Measurements from ENCODE around the gene UBE2G1. TPM values are rescaled to one million over a fixed set of nuclear protein-coding genes. Genes with fewer than 3 reads are reported as not detected.

UBE2G1 gene
- total and polyA plus RNA-seq, 2 donors from 2014 or later, result 26.7 to 50.9 TPM

DNA sequence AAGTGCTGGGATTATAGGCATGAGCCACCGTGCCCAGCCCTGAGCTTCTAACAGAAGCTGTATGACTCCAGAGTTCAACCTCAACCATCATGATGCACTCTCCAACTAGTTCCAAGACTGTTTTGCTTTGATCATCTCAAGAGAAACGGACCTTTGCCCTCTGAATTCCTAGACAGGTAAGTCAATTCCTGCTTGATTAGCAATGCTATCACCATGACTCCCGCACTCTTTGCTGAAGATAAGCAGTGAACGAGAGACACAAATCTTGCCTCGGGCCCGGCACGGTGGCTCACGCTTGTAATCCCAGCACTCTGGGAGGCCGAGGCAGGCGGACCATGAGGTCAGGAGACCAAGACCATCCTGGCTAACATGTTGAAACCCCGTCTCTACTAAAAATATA is 124.9 kb downstream of the UBE2G1 start:
- no peak overlapping the region for H3K4me3 ChIP-seq (ENCODE audit: low read length in 3 of 3)
- H3K36me3 ChIP-seq (ENCODE audit: control insufficient read depth in 2 of 3, insufficient read depth in 3 of 3, low read length in 3 of 3), result peaks cover 2 to 6% (median 5%) of the 10 kb centered on the region in 3 donors
- TF ChIP-seq, protein P1, sequence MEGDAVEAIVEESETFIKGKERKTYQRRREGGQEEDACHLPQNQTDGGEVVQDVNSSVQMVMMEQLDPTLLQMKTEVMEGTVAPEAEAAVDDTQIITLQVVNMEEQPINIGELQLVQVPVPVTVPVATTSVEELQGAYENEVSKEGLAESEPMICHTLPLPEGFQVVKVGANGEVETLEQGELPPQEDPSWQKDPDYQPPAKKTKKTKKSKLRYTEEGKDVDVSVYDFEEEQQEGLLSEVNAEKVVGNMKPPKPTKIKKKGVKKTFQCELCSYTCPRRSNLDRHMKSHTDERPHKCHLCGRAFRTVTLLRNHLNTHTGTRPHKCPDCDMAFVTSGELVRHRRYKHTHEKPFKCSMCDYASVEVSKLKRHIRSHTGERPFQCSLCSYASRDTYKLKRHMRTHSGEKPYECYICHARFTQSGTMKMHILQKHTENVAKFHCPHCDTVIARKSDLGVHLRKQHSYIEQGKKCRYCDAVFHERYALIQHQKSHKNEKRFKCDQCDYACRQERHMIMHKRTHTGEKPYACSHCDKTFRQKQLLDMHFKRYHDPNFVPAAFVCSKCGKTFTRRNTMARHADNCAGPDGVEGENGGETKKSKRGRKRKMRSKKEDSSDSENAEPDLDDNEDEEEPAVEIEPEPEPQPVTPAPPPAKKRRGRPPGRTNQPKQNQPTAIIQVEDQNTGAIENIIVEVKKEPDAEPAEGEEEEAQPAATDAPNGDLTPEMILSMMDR (IDR thresholded peaks at IDR 0.05; ENCODE audit: borderline replicate concordance, extremely low read depth, insufficient read depth), result no peak
- H3K27ac ChIP-seq (ENCODE audit: low read depth in 2 of 2, low read length in 2 of 2), result no peak overlapping the region
- intact Hi-C loops (cut with DNase I), result no loop called here
- H3K9ac ChIP-seq (ENCODE audit: low read length in 3 of 3), result no peak overlapping the region
- no peaks in the 10 kb centered on the region for H3K4me1 ChIP-seq (ENCODE audit: control insufficient read depth in 2 of 3, insufficient read depth in 2 of 3, low read depth in 1 of 3, low read length in 3 of 3)
- no peaks in the 10 kb centered on the region for H3K27me3 ChIP-seq (ENCODE audit: control insufficient read depth, insufficient read depth, low read length)
- DNase-seq (no peak), FAIRE-seq (no peak)
- no peaks in the 10 kb centered on the region for H3K9me3 ChIP-seq (ENCODE audit: control insufficient read depth in 2 of 3, insufficient read depth in 1 of 3, low read length in 3 of 3)

DNA sequence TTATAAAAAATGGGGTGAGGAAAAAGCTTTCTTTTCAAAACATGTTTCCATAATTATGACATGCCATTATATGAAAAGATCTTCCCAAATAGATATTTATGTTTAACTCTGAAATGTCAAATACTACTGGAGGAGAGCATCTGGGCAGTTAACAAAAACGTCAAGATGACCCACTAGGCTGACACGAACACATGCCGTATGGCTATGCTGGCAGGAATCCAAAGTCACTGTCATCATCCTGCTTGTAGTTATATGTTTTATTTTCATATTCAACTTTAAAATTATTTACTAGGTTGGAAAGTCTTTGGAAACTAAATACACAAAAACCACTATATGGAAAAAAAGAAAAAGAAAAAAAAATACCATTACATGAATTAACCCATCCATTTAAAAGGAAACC is 130.0 kb downstream of the UBE2G1 start:
- Histone ChIP-seq H3K4me1 (ENCODE audit: control insufficient read depth in 2 of 3, insufficient read depth in 2 of 3, low read depth in 1 of 3, low read length in 3 of 3) (no peaks in the 10 kb centered on the region), H3K36me3 (ENCODE audit: control insufficient read depth in 2 of 3, insufficient read depth in 3 of 3, low read length in 3 of 3) (peaks cover 2 to 15% (median 6%) of the 10 kb centered on the region in 3 donors), H3K9ac (ENCODE audit: low read length in 3 of 3) (no peak overlapping the region), H3K27me3 (ENCODE audit: control insufficient read depth, insufficient read depth, low read length) (no peaks in the 10 kb centered on the region), H3K4me3 (ENCODE audit: low read length in 3 of 3) (no peak overlapping the region), H3K27ac (ENCODE audit: low read depth in 2 of 2, low read length in 2 of 2) (no peak overlapping the region), H3K9me3 (ENCODE audit: control insufficient read depth in 2 of 3, insufficient read depth in 1 of 3, low read length in 3 of 3) (no peaks in the 10 kb centered on the region)
- TF ChIP-seq, protein P1 (IDR thresholded peaks at IDR 0.05; ENCODE audit: borderline replicate concordance, extremely low read depth, insufficient read depth), result no peak
- peak in 1 of 5 donors; percentile 20 for DNase-seq
- intact Hi-C loops (cut with DNase I), result no loop called here
- FAIRE-seq, result no peak

DNA sequence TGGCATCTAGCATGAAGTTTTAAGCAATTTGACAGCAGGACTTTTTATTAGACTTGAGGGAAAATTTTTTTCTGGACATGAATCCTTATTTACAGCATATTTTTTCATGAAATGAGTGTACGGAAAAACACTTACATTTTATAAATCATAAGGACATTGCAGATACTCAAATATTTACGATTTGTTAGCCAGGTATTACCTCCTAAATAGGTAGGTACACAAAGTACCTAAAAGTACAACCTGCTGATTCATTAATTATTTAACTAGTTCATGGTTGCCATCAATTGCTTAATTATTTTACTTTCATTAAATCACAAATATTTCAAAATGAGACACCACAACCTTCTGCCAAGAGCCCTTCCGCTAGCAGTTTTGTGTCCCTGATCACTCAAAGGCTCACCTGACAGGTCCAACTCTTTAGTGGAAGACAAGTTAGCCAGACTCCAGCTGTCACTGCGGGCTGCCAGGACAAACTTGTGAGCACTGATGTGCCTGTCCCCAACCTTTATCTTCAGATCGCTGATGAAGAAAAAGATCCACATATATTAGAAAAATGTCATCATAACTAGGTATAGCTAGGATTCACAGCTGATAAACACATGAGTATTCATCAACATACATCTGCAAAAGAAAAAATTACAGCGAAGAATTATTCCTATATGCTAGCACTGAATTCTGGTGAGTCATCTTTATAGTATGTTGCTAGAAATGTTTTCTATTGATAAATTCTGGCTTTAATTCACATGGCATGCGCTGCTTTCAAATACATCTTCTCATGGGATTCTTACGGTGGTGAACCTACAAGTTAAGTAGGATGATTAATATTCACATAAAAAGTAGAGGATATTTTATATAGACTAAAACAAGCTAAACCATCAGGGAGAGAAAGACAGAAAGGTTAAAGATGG is 130.8 kb downstream of the UBE2G1 start:
- Histone ChIP-seq H3K36me3 (ENCODE audit: control insufficient read depth in 2 of 3, insufficient read depth in 3 of 3, low read length in 3 of 3) (peaks cover under 1 to 11% (median 1%) of the 10 kb centered on the region in 3 donors), H3K9ac (ENCODE audit: low read length in 3 of 3) (no peak overlapping the region), H3K27ac (ENCODE audit: low read depth in 2 of 2, low read length in 2 of 2) (no peak overlapping the region), H3K27me3 (ENCODE audit: control insufficient read depth, insufficient read depth, low read length) (no peaks in the 10 kb centered on the region), H3K9me3 (ENCODE audit: control insufficient read depth in 2 of 3, insufficient read depth in 1 of 3, low read length in 3 of 3) (no peaks in the 10 kb centered on the region), H3K4me3 (ENCODE audit: low read length in 3 of 3) (no peak overlapping the region), H3K4me1 (ENCODE audit: control insufficient read depth in 2 of 3, insufficient read depth in 2 of 3, low read depth in 1 of 3, low read length in 3 of 3) (peaks cover 0 to 3% (median 0%) of the 10 kb centered on the region in 3 donors)
- no peak for DNase-seq
- intact Hi-C loops (cut with DNase I), result no loop called here
- FAIRE-seq, result no peak
- TF ChIP-seq, protein P1 (IDR thresholded peaks at IDR 0.05; ENCODE audit: borderline replicate concordance, extremely low read depth, insufficient read depth), result no peak
